B cell (primary cell): ENCODE results near the gene RAB3A.

Experiments used
- EZH2 ChIP-seq: IDR thresholded peaks from 2 replicates; pipeline ENCODE4 v1.6.1; 2012; ENCODE audit warnings: borderline replicate concordance, low read depth, mild to moderate bottlenecking, moderate library complexity, low read length; ENCODE audit not compliant: insufficient read depth, poor library complexity, severe bottlenecking
- TF ChIP-seq, protein P1 (sequence below): fragments of 200-600 bp; IDR thresholded peaks from one replicate; pipeline ENCODE4 v1.8.0; 2022; ENCODE audit warnings: antibody characterized with exemption, mild to moderate bottlenecking

- TF ChIP-seq, protein P1, sequence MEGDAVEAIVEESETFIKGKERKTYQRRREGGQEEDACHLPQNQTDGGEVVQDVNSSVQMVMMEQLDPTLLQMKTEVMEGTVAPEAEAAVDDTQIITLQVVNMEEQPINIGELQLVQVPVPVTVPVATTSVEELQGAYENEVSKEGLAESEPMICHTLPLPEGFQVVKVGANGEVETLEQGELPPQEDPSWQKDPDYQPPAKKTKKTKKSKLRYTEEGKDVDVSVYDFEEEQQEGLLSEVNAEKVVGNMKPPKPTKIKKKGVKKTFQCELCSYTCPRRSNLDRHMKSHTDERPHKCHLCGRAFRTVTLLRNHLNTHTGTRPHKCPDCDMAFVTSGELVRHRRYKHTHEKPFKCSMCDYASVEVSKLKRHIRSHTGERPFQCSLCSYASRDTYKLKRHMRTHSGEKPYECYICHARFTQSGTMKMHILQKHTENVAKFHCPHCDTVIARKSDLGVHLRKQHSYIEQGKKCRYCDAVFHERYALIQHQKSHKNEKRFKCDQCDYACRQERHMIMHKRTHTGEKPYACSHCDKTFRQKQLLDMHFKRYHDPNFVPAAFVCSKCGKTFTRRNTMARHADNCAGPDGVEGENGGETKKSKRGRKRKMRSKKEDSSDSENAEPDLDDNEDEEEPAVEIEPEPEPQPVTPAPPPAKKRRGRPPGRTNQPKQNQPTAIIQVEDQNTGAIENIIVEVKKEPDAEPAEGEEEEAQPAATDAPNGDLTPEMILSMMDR, result no peak
- no peak for TF ChIP-seq EZH2
These were observed 1.5 kb downstream of the RAB3A start for GRCh38 chr19:18202397-18202777.
